Activated CD8-positive, alpha-beta memory T cell treated with anti-CD3 and anti-CD28 coated beads for 1 hour (primary cell): ENCODE measurements around the gene CLEC4C.

Experiments
- DNase-seq, 2 donors: peaks; one replicate each; pipeline ENCODE4 v3.0.0-alpha.2; 2020; ENCODE audit warnings: low read depth in 1 of 2; ENCODE audit errors: extremely low read depth in 1 of 2

Gene CLEC4C

DNA sequence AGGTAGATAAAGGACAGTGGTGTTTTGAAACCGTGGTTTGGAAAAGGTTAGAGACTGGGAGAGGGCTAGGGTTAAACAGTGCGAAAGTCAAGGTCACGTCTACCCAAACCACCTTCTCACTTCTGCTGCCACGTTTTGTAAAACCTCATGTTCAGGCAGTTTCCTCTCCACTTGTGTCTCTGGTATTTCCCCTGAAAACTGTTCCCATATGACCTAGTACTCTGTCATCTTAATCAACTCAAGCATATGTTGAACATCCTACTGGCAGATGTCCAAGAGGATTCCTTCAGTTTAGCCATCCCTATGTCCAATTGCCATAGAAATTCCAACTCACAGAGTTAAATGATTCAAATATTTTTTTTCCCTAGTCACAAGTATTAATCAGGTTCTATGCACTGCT lies 17.4 kb downstream of the CLEC4C start:
- no peak for DNase-seq

DNA sequence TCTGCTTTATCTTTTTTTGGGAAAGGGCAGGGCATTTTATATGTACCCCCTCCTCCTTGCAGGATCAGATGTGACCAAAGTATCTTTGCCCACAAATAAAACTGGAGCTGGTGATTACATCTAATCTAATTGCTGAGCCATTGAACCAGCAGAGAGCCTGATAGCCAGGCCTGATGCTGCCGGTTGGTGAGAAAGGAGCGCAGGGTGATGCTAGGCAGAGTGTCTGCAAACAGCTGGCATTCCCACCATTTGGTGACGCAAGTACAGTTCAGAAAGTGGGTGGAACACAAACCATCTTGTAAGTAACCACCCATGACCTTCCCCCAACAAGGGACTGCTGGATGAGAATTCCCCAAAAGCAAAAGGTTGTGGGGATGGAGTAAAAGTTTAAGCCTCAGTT lies 23.2 kb downstream of the CLEC4C start:
- DNase-seq = no peak

DNA sequence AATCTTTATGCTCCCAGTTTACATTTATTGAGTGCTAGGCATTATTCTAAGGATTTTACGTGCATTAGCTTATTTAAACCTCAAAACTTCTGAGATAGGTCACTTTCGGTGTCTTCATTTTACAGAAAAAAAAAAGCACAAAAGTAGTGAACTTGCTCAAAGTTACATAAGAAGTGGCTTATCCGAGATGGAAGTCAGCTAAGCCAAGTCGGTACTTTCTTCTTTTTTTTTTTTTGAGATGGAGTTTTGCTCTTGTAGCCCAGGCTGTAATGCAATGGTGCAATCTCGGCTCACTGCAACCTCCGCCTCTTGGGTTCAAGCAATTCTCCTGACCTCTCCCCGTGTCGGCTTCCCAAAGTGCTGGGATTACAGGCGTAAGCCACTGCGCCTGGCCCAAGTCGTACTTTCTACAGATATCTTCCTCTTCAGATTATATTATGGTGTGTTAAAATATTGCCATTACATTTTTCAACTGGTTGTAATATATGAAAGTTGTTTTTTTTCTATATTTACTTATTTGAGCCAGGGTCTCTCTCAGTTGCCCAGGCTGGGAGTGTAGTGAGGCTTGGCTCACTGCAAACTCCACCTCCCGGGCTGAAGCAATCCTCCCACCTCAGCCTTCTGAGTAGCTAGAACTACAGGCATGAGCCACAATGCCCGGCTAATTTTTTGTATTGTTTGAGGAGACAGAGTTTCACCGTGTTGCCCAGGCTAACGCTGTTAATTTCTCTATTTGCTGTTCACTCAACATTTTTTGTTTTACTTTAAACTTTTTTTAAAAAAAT lies 27.0 kb downstream of the CLEC4C start:
- no peak for DNase-seq

DNA sequence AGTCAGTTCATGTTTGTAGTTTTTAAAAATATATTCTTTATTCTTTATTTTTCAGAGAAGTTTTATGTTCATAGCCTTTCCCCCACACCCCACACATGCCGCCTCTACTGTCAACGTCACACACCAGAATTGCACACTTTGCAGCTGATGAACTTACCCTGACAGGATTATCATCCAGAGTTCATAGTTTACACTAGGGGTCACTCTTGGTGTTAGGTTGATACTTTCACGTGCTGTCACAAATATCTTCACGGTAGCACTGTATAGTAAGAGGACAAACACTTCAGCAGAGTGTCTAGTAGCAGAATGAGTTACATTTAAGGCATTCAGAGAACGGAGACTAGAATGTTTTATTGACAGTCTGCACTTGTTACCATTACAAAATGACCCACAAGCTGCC lies 30.8 kb downstream of the CLEC4C start:
- DNase-seq = no peak

DNA sequence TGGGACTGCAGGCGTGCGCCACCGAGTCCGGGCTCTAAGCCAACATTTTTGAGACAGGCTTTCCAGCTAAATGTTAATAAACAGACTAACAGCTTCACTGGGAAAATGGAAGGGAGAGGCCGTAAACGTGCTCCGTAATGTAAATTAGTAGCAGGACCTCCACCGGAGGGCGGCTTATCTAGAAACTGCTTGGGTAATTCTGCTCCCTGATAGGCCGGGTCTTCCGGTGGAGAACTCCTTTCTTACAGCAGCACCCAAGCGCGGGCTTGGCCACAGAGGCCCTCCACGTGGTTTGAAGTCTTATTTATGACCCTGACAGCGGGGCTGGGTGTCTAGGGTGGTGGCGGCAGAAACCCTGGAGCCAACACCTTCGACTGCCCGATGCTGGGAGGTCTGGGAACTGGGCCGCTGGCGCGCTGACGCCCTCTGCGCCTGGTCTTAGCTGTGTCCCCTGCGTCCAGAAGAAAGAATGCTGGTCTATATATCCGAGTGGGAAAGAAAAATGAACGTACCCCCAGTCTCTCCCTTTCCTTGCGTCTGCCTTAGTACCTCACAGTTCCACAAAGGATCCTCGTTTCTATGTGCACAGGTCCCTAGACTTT lies 34.2 kb downstream of the CLEC4C start:
- no peak for DNase-seq

DNA sequence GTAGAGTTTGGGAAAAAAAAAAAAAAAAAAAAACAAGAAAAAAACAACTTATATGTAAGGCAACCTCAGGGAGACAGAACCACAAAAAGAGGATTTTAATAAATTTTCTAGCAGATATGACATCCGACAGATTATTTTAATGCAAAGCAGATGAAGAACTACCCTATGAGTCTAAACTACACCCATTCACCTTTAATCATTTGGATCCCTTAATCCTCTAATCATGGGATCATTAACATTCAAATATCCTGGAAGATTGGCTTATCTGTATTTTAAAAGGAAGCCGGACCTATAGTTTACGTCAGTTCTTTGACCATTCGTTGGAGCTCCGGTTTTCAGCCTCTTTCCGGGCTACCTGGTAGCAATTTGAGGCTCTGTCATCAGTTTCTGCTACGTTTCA lies 36.0 kb downstream of the CLEC4C start, which contains the start of gene DPPA3:
Gene DPPA3 (plus strand): TSS at position 301 of the 400 bp plus-strand sequence. CDS start 138 bp downstream, outside the sequence.
- DNase-seq = no peak

DNA sequence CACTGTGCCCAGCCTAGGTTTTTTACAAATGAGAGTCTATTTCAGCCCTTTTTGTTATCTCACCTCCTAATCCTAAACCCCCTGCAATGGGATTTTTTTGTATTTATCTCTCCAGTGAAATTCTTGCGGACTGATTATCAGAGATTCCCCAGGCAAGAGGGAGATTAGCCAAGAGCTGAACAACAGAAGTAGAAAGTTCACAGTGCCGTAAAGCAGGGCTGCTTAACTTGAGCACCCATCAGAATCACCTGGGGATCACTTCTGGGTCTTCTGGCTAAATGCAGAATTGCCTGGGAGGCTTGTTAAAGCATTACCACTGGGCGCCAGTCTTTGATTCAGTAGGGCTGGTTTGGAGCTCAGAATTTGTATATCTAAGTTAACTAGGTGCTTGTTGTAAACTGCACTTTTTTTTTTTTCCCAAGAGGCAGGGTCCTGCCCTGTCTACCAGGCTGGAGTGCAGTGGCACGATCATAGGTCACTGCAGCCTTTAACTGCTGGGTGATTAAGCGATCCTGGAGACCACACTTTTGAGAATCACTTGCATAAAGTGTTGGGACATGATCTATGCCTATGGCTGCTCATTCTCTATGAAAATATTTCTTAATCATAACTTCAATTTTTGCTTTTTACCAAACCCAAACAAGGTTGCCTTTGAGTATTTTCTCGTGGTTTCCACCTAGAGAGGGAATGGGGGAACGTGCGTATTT lies 37.1 kb downstream of the CLEC4C start:
- DNase-seq = no peak

DNA sequence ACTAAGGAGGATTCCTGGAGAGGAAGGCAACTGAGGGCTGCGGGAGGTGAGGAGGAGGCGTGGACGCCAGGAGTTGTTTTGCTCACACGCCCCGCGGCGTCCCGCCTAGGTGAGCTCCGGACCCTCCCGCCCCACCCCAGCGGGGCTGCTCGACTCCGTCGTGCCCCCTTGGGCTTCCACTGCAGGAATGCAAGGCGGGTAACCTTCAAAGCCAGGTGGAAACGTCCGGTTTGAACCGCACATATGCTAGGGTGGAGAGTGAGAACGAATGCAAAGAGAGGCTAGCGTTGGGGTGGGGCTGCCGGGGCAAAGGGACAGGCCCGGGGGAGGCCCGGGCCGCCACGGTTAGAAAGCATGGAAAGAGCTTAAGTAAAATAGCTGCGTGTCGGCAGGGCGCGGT lies 41.3 kb downstream of the CLEC4C start:
- DNase-seq = no peak

DNA sequence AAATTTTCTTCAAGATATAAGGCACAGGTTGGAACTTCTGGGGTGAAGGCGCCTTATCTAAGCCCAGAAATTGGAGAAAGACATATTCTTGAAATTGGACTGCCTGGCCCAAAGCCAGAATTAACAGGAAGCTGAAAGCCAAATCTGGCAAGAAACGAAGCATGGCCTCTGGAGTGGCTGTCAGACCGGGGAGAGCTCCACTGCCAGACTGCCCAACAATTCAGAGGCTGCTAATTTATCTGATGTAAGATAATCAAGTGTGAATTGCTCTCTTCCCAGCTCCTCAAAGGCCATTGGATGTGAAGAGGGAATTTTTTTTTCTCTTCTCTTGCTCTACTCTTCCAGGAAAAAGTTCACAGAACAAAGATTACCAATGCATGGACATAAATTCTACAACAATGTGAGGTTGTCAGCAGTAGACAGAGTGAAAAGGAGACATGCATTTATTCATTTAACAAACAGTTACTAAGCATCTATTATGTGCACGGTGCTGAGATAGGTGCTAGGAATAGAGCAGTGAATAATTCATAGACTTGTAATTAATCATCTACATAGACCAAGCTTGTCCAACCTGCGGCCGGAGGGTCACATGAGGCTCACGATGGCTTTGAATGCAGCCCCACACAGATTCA lies 51.5 kb downstream of the CLEC4C start, which contains the start of gene GDF3:
Gene GDF3 (minus strand): TSS at position 210 of the 632 bp plus-strand sequence. CDS start 47 bp downstream, at position 163.
- DNase-seq = no peak

DNA sequence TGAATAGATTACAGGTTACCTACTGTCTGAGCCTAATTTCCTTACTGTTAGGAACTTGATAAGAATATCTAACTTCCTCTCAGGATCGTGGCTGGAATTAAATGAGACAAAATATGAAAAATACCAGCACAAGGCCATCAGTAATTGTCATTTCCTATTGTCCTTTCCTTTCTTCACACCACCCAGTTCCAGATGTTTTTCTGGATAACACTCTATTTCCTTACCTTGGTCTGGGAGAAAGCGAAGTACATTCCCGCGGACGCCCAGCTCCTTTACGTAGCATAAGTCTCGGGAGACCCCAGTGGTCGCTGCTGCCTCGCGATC lies 52.0 kb downstream of the CLEC4C start:
- no peak for DNase-seq

DNA sequence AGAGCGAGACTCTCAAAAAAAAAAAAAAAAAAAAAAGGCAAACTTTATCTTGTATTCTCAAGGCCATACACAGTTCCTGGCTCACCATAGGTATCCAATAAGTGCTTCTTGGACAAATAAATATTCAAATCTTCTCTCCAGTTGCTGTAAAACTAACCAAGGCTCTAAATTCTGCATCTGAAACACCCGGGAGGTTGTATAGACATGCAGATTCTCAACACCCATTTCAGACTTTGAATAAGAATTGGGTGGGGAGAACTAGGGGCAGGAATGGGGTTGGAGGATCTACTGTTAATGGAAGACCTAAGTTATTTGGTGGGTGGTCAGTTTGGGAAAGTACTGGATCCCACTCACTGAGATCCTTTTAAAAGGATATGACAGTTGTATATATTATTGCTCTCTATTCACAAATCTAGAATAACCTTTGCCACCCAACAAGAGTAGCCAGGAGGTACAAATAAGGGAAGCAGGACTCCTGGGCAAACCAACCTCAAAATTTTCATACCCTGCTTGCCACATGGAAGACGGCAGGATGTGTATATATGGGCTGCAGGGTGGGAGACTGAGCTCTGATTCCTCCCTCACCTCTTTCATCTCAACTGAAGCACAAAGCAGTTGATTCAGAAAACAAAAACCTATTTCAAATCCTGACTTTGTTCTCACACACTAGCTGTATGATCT lies 52.5 kb downstream of the CLEC4C start:
- no peak for DNase-seq

DNA sequence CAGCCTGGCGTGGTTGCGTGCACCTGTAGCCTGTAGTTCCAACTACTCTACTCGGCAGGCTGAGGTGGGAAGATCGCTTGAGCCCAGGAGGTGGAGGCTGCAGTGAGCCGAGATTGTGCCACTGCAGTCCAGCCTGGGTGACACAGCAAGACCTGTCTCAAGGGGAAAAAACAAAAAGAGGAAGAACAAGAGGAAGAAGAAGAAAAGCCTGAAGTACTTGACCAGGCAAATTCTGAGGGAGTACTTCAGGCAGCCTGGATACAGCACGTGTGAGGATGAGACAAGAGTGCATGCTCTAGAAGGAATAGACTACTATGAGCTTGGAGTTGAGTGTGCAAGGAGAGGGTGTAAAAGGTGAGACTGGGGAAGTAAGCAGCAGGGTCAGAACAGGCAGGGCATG lies 53.4 kb downstream of the CLEC4C start:
- no peak for DNase-seq

DNA sequence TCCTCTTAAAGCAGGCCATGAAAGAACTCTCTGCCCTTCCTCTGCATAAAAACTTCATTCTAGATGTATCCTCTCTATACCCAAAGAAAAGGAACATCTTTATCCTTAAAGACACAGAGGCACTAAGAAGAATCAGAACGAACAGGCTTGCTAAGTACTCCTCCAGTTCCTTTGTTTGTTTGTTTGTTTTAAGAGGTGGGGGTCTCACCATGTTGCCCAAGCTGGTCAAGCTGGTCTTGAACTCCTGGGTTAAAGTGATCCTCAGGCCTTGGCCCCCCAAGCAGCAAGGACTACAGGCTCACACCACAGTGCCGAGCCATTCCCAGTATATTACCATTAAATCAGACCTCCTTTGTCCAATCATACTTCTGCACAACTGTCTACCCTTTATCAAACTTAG lies 65.6 kb downstream of the CLEC4C start:
- DNase-seq = no peak
